ENCODE measurements around the gene ADCK1.

DNA sequence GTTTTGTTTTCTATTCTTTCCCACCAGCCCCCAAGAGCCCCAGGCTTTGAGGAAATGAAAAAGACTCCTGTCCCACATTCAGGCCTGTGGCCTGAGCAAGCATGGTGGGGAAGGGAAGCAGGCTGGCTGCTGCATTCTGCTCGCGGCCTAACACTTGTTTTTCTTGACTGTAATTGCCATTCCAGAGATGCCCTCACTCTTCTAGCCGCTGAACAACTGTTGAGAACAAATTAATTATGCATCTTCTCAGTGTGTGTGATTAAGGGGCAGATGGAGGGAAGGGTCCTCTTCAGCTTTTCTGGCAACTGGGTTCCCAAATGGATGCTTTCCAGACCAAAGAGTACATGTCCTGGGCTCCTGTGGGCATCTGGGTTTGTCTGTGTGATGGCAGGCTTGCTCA is 43.3 kb downstream of the ADCK1 start:
- no peak for TF ChIP-seq POLR2AphosphoS5 (IDR thresholded peaks at IDR 0.05)
- TF ChIP-seq, protein P1, sequence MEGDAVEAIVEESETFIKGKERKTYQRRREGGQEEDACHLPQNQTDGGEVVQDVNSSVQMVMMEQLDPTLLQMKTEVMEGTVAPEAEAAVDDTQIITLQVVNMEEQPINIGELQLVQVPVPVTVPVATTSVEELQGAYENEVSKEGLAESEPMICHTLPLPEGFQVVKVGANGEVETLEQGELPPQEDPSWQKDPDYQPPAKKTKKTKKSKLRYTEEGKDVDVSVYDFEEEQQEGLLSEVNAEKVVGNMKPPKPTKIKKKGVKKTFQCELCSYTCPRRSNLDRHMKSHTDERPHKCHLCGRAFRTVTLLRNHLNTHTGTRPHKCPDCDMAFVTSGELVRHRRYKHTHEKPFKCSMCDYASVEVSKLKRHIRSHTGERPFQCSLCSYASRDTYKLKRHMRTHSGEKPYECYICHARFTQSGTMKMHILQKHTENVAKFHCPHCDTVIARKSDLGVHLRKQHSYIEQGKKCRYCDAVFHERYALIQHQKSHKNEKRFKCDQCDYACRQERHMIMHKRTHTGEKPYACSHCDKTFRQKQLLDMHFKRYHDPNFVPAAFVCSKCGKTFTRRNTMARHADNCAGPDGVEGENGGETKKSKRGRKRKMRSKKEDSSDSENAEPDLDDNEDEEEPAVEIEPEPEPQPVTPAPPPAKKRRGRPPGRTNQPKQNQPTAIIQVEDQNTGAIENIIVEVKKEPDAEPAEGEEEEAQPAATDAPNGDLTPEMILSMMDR (IDR thresholded peaks at IDR 0.05) = no peak
- no peak for TF ChIP-seq POLR2A (IDR thresholded peaks at IDR 0.05)

Measured in transverse colon (tissue), 4 donors.